Ectodermal cell (in vitro differentiated cells): Measurements from ENCODE around the gene PLPP6.
A peak's percentile ranks its signal among the peaks of the same experiment; 100 is the strongest.

Experiments
- H3K27ac ChIP-seq: 2 replicates; pipeline ENCODE4 v1.7.0; 2013; ENCODE audit warnings: mild to moderate bottlenecking, low read depth, low read length; ENCODE audit not compliant: insufficient read depth, poor library complexity, severe bottlenecking
- H3K27me3 ChIP-seq: 2 replicates; pipeline ENCODE4 v1.7.0; 2013; ENCODE audit warnings: mild to moderate bottlenecking, low read length; ENCODE audit not compliant: insufficient read depth, control insufficient read depth, poor library complexity, severe bottlenecking
- H3K36me3 ChIP-seq: one replicate; pipeline ENCODE4 v1.7.0; 2013; ENCODE audit warnings: low read length; ENCODE audit not compliant: control insufficient read depth, insufficient read depth
- H3K4me1 ChIP-seq: one replicate; pipeline ENCODE4 v1.7.0; 2013; ENCODE audit warnings: low read length; ENCODE audit not compliant: control insufficient read depth, insufficient read depth
- H3K4me3 ChIP-seq: 2 replicates; pipeline ENCODE4 v1.7.0; 2013; ENCODE audit warnings: low read depth, low read length, control low read depth; ENCODE audit not compliant: insufficient read depth
- H3K9me3 ChIP-seq: 2 replicates; pipeline ENCODE4 v1.7.0; 2013; ENCODE audit warnings: mild to moderate bottlenecking, low read length, moderate library complexity; ENCODE audit not compliant: control insufficient read depth
- WGBS, 2 experiments: methylation state at CpG; one replicate each; pipeline ENCODE4 v1.1.7; 2013; ENCODE audit warnings: missing lambda C conversion rate in 2 of 2; 5-methylcytosine and 5-hydroxymethylcytosine counted together

PLPP6 gene

DNA sequence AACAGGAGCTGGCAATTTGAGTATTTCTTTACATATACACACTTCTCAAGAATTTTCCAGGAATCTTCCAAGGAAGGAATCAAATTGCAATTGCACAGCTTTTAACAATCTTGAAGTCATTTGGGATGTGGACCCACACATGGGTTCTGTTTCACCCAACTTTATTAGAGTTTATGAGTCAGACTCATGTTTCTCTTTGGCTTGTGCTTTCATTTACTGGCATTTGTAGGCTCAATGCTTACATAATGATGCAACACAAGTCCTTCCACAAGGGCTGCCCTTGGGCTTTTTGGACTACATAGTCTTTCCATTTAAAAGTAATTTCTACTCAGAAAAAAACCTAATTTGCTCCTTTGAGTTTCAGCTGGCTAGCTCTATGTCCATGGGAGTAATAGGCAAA lies 12.7 kb downstream of the PLPP6 start:
- no peaks in the 10 kb centered on the region for H3K36me3 ChIP-seq
- H3K4me3 ChIP-seq = no peak overlapping the region
- H3K9me3 ChIP-seq = no peaks in the 10 kb centered on the region
- no peaks in the 10 kb centered on the region for H3K27me3 ChIP-seq
- no peaks in the 10 kb centered on the region for H3K4me1 ChIP-seq
- no peak overlapping the region for H3K27ac ChIP-seq

- H3K4me3 ChIP-seq = no peak overlapping the region
- H3K27me3 ChIP-seq = no peaks in the 10 kb centered on the region
- no peaks in the 10 kb centered on the region for H3K36me3 ChIP-seq
- H3K9me3 ChIP-seq = no peaks in the 10 kb centered on the region
- H3K4me1 ChIP-seq = no peaks in the 10 kb centered on the region
- no peak overlapping the region for H3K27ac ChIP-seq
- 96 to 97% methylated on average over 3 of the region's 3 CpGs for WGBS, 2 experiments
These were observed 15.3 kb downstream of the PLPP6 start for GRCh38 chr9:4677392-4677791.

- H3K27ac ChIP-seq = peak overlapping the region; percentile 94
- H3K27me3 ChIP-seq = no peaks in the 10 kb centered on the region
- H3K4me1 ChIP-seq = no peaks in the 10 kb centered on the region
- no peaks in the 10 kb centered on the region for H3K9me3 ChIP-seq
- H3K36me3 ChIP-seq = no peaks in the 10 kb centered on the region
- WGBS, 2 experiments = 3 to 5% methylated on average over 13 to 16 of the region's 16 CpGs
- H3K4me3 ChIP-seq = peak overlapping the region; percentile 95
These were observed 16.7 kb downstream of the PLPP6 start for GRCh38 chr9:4678679-4679267.

GRCh38 chr9:4679268-4680172 lies 17.4 kb downstream of the PLPP6 start, which contains the start of gene CDC37L1:
Gene CDC37L1 (plus strand): TSS chr9:4679569. CDS start chr9:4679768, 199 bp downstream.
- Histone ChIP-seq H3K36me3 (no peaks in the 10 kb centered on the region), H3K4me3 (peak within 1 kb of the TSS; percentile 95), H3K27ac (peak within 1 kb of the TSS; percentile 94), H3K4me1 (no peaks in the 10 kb centered on the region), H3K9me3 (no peaks in the 10 kb centered on the region), H3K27me3 (no peaks in the 10 kb centered on the region)
- 0% methylated on average over 66 of the region's 66 CpGs for WGBS, 2 experiments

DNA sequence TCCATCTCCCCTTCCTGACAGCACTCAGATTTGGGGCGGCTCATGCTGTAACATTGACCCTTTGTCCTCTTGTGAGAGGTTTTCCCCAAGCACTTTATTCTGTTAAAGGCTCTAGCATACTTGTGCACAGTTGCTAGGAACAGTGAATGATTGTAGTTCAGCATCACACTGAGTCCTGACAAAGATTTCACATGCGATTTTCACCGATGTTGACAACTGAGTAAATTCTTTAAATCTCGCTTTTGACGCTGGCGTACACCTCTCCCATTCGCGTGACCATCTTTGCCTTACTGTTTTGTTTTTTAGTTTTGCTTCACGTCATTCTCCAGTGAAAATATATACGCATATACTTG lies 18.1 kb downstream of the PLPP6 start:
- Histone ChIP-seq H3K4me1 (no peaks in the 10 kb centered on the region), H3K27me3 (no peaks in the 10 kb centered on the region), H3K27ac (no peak overlapping the region), H3K9me3 (no peaks in the 10 kb centered on the region), H3K4me3 (peak overlapping the region; percentile 95), H3K36me3 (no peaks in the 10 kb centered on the region)
- WGBS, 2 experiments = 5 to 8% methylated on average over 10 of the region's 10 CpGs

DNA sequence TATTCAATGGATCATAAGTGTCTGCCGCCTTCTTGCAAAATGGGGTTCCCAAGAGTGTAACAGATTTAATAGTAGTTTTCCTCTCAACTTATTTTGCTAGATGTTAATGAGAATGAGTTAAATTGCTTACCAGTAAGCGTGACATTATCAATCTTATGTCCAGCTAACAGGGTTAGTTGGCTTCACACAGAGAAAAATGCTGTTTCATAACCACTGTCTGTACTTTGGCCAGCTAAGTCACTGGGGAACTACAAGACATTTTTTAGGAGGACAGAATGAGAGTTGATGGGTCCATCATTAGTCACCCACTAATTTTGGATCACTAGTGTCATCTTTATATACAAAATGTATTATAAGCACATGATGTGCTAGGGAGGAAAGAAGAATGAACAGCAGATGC lies 18.7 kb downstream of the PLPP6 start:
- Histone ChIP-seq H3K4me1 (no peaks in the 10 kb centered on the region), H3K9me3 (no peaks in the 10 kb centered on the region), H3K27ac (no peak overlapping the region), H3K36me3 (peaks cover under 1% of the 10 kb centered on the region), H3K27me3 (no peaks in the 10 kb centered on the region), H3K4me3 (peak overlapping the region; percentile 95)
- 83 to 92% methylated on average over 2 of the region's 2 CpGs for WGBS, 2 experiments

DNA sequence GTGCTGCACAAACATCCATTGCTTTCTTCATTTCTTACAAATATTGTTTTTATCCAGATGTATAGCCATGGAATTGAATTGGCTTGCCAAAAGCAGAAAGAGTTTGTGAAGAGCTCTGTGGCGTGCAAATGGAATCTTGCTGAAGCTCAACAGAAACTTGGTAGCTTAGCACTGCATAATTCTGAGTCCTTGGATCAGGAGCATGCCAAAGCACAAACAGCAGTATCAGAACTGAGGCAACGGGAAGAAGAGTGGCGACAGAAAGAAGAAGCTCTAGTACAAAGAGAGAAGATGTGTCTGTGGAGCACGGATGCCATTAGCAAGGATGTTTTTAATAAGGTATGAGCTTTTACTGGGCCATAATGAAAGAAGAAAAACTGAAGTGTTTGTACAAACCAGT lies 22.7 kb downstream of the PLPP6 start:
- 95% methylated on average over 4 of the region's 4 CpGs for WGBS, 2 experiments
- Histone ChIP-seq H3K4me1 (no peaks in the 10 kb centered on the region), H3K27ac (no peak overlapping the region), H3K36me3 (peaks cover 3% of the 10 kb centered on the region), H3K27me3 (no peaks in the 10 kb centered on the region), H3K4me3 (no peak overlapping the region), H3K9me3 (no peaks in the 10 kb centered on the region)

DNA sequence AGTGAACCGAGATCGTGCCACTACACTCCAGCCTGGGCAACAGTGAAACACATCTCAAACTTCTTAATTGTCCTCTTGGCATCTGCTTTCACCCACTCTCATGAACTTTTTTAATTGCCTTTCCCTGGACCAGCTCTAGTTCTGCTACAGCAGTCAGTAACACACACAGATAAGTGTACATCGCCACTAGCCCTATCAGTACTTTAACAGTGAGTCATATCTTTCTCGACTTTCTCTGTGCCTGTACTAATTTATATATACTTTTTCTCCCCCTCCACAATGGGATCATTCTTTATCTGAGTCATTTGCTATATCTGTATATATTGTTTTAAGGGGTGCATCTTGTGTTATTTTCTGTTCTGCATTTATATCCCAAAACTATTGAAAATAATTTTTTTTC lies 24.0 kb downstream of the PLPP6 start:
- Histone ChIP-seq H3K36me3 (peaks cover 12% of the 10 kb centered on the region), H3K4me1 (no peaks in the 10 kb centered on the region), H3K4me3 (no peak overlapping the region), H3K27ac (no peak overlapping the region), H3K27me3 (no peaks in the 10 kb centered on the region), H3K9me3 (no peaks in the 10 kb centered on the region)
- 92 to 96% methylated on average over 4 of the region's 4 CpGs for WGBS, 2 experiments

- WGBS, 2 experiments = 100% methylated on average over 1 of the region's 1 CpG; no CpG with 5 or more reads in 1 of the 2 experiments
- no peak overlapping the region for H3K27ac ChIP-seq
- no peaks in the 10 kb centered on the region for H3K4me1 ChIP-seq
- H3K4me3 ChIP-seq = no peak overlapping the region
- no peaks in the 10 kb centered on the region for H3K27me3 ChIP-seq
- H3K36me3 ChIP-seq = peaks cover 12% of the 10 kb centered on the region
- no peaks in the 10 kb centered on the region for H3K9me3 ChIP-seq
These were observed 24.5 kb downstream of the PLPP6 start for GRCh38 chr9:4686584-4686983.

DNA sequence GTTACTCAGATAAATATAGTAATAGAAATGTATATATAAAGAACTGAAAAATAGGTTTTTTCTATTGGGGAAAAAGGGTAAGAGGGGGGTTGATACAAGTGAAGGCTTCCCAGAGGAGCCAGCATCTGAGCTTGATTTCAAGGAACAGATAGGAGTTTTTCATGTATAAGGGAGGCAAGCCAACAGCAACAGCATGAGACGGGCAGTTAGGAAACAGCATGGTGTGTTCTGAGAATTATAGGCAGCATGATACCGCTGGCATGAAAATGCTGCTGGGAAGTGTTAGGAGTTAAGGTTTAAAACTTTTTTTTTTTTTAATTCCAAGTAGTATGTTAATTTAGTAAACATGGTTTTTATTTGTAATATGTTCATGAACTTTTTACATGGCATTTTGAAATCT lies 26.9 kb downstream of the PLPP6 start:
- Histone ChIP-seq H3K27me3 (no peaks in the 10 kb centered on the region), H3K4me3 (no peak overlapping the region), H3K4me1 (no peaks in the 10 kb centered on the region), H3K36me3 (peaks cover 12% of the 10 kb centered on the region), H3K9me3 (no peaks in the 10 kb centered on the region), H3K27ac (no peak overlapping the region)
- WGBS, 2 experiments = 93 to 94% methylated on average over 2 of the region's 2 CpGs
